IPS-11a (cell line): ENCODE results near the gene DENND1A.

Source experiments
- H3K4me3 ChIP-seq: one replicate; pipeline ENCODE4 v1.5.1; 2013; ENCODE audit warnings: low read depth, low read length, control low read depth

DENND1A gene

DNA sequence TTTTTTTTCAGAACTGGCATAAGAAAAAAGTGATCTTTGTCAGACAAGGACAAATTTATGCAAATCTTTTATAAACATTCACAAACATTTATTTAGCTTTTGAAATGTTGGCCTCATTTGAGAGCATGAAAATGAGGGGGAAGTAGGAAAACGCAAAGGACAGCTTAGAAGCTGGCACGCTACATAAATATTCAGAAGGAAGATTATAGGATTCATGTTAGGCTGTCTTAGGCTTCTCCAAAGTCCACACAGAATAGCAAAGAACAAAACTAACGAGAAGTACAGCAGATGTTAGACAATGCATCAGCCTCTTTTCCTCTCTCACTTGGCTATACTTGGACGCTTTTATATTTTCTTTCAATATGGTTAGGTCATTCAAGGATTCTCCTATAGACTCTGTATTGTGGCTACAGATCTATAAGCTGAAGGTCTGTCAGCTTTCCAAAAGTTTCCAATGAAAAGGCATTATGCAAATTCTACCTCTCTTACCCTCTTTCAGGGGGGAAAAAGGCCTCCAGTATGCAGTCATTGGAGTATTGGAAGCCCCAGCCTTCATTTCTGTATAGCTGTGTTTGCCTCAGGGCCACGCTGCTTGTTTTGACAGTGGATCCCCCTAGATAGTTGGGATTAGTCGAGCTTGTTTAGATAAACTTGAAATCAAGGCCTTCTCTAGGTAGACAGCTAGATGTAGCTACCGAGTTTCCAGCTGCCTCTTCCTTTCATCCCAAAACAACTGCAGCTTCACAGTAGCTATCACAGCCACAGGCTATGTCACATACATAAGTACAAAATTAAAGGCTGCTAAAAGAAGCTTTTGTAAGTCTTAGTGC is 153.0 kb downstream of the DENND1A start:
- H3K4me3 ChIP-seq, result no peak overlapping the region

DNA sequence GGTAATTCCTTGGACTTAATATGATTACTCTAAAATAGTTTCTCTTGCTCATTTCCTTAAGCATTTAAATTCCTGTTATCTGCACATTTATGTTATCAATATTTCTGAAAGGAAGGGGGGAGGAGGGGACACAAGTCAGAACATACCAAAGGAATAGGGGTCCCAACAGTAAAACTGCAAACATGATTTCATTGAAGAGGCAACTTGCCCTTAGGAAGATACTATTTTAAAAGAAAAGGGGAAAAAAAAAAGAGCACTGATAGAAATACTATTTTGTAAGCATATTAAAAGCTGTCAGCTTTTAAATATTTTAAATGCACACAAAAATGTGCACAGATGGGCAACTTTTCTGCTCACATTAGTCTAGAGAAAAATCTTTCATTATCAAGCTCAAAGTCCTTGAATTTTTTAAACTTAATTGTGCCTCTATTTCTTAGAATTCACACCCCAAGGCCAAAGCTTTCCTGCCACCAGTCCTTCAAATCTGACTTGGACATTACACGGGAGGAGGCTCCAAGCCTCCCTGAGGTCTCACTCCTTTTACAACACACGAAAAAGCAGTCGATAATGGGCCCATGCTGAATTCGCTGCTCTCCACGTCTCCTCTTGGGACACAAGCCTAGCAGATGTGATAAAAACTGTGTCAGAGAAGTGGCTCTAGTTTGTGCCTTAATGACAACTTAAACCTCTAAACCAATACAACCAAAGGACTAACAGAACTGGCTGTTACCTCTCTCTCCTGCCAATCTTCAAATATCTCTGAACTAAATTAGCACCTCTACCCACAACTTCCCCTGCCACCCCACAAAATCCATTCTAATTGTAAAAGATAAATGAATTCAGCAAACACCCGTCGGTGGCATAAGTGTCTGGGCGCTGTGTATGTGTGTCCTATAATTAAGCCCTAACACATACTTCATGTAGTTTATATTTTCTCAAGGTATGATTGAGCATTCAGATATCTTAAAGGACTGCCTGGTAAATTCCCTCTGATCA is 154.3 kb downstream of the DENND1A start:
- H3K4me3 ChIP-seq, result no peak overlapping the region

DNA sequence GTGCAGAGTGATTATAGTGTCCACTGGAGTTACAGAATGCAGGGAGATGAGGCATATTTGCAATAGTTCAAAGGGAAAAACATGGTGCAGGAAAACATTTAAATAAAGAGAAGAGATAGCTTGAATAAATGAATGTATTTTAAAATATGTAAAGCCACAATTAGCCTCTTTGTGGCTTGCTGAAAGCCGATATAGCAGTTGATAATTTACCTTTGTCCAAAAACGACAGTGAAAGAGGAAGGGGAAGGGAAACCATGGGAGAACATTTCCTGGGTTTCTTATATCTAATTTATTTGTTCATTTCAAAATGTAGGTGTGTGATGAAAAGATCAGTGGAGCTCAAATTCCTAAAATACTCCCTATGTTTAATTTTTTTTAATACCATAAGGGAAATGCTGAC is 156.1 kb downstream of the DENND1A start:
- no peak overlapping the region for H3K4me3 ChIP-seq

DNA sequence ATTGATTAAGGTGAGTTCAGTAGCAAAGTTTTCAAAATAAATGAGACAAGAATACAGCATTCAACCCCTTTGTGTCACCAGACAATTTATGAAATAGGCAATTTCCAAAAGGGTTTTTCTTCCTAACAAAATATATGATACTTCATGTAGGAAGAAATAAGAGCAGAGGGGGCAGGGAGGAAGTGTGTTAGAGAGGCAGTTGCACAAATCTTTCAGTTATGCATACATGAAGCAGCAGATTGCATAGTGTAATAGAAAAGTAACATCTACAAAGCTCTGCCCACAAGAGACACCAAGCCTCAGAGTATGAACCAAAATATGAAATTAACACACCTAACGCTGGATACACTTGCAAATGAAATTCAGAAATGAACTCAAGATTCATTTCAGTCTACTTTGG is 157.0 kb downstream of the DENND1A start:
- H3K4me3 ChIP-seq, result no peak overlapping the region

DNA sequence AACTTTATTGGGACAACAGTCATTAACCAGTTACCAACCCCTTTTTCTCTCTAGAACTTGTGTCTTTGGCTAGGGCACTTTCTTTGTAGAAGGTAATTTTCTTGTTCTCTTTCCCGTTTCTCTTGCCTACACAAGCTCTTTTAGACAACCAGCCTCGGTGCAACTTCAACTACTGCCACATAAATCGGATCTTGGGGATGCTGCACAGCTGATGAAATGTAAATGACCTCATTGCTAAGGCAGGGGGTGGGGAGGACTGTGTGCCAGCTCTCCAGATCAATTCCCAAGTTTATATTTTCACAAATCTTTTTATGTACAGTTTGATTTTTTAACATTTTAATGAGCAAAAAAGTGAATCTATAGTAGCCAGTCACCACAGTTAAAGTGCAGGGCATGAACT is 157.6 kb downstream of the DENND1A start:
- no peak overlapping the region for H3K4me3 ChIP-seq

DNA sequence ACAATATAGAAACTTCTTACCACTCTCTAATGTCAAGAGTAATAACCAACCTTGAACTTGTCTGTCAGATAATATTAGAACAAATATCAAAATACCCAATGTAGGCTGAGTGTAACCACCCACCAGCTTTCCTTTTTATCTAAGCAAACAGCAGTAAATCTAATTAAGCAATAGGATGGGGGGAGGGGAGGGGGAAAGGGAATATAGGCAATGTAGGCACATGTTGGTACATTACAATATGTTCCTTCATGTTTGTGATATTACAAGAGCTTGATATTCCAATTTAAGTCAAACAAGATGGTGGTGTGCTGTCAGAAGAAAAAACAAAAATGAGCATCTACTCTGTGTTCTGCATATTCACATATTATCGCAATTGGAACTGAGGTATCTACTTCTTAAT is 158.2 kb downstream of the DENND1A start:
- no peak overlapping the region for H3K4me3 ChIP-seq

DNA sequence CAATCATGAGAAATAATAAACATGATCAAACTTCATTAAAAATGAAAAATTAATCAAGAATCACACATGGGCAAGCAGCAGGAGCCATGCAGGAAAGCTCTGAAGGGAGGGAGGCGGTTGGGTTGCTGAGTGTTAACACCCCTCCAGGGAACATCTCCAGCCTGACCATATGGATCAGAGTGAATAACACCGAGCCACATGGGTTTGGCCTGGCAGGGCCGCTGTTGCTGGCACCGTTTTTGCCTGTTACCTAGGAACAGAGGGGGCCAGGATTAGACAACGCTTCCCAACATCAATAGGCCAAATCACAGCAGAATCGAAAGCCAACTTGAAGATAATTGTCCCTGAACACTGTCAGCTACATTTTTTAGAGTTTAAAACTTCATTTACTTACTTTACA is 160.2 kb downstream of the DENND1A start:
- no peak overlapping the region for H3K4me3 ChIP-seq

DNA sequence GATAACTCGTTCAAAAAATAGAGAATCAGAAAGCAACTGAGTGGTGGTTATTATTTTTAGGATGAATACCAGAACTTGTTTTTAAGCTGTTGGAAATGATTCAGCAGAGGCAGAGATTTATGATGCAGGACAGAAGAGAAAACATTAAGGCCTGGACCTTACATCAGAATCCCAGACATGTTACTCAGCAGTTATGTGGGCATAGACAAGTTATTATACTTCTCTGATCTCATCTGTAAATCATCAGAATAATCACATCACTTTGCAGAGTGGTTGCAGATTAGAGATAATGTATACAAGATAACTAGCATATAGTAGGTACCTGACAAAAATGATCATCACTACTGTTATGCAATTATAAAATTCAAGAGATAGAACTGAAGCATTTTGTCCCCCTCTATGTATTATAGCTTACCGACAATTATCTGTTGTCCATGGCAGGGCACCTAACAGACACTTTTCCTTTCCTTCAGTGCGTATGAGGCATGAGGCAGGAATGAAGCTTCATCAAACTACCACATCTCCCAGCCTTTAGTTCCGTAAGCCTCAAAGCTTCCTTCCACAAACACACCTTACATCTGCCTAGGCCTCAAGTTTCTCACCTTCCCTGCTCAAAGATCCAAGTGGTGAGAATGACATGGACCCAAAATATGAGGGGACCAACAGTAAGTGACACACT is 165.9 kb downstream of the DENND1A start:
- H3K4me3 ChIP-seq, result no peak overlapping the region

DNA sequence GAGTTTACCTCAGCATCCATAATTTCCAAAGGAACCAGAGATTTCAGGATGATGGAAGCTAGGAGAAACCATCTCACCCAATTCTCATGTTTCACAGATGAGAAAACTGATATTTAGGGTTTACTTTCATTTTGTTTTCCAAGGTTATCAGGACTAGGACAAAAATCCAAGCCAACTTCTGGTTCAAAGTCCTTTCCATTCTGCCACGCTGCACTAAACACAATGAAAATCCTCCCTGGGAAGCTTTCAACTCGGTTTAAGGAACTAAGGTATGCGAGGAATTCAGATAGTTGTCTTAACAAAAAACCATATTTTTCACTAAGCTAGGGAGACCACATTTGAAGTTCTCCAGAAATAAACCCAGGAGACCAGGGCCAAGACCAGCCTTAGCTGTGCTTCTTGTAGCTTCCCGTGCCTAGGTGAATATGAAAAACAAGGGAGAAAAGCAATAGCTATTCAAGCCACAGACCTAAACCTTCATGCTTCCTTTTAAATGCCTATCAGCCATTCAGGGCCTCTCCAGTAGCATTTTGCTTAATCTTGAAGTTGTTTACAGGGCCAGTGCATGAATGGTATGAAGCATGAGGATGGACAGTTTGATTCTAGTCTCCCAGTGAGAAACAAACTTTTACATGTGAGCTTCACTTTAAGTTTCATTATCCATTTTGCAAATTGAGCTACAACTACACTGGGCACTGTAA is 167.9 kb downstream of the DENND1A start:
- H3K4me3 ChIP-seq, result no peak overlapping the region

DNA sequence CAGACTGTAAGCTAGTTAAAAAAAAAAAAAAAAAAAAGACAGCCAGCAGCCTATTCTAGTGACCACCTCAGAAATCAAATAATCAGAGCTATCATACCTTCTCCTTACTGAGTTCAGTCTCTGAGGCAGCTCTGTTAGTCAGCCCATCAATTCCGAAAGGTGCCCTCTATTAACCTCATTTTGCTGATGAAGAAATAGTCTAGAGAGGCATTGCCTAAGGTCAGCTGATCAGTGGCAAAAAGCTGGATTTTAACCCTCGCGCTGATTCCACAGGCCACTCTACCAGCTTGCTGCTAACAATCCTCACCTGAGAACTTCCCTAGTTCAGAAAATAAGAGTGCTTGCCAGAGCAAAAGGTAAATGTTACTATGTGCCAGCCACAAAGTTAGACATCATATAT is 172.0 kb downstream of the DENND1A start:
- no peak overlapping the region for H3K4me3 ChIP-seq

DNA sequence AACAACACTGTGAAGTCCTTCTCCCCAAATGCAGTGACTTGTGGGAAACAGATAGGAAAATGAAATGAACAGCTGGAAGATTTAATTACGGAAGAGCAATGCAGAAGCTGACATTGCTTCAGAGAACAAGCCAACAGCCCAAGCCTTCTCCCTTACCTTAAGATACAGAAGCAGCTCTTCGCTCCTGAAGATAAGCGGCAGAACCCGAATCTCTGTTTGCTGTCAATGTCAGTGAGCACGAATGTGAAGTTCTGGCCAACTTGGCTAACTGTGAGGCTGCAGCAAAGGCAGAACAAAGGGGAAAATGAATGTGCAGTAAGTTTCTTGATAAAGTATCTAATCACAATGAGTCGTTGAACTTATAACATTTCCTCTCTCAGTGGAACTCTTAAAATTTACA is 172.4 kb downstream of the DENND1A start:
- no peak overlapping the region for H3K4me3 ChIP-seq

DNA sequence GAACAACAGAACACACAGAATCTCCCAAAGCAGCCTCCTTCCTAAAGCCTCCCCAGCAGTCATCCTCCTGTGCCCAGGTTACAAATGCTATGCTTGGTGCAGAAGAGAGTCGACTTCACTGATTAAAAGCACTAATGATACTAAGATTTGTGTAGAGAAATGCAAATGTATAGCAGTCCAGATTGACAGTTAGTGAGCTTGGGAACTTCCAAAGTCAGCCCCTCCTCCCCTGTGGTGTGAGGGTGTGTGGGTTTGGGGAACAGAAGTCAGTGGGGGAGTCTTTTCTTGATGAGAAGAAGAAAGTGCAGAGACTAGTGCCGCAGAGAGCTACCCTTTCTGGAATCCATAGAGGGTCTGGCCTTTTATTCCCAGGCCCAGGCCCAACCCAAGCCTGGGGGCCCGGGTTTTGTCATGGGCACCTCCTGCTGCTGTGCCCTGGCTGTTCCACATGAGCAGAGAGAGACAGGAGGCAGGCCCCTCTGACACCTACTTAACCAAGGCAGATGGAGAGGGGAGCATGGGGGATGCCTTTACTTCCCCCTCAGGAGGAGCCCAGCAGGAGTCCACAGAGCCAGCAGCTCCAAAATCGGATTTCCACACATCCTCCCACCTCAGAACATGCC is 173.3 kb downstream of the DENND1A start:
- no peak overlapping the region for H3K4me3 ChIP-seq

DNA sequence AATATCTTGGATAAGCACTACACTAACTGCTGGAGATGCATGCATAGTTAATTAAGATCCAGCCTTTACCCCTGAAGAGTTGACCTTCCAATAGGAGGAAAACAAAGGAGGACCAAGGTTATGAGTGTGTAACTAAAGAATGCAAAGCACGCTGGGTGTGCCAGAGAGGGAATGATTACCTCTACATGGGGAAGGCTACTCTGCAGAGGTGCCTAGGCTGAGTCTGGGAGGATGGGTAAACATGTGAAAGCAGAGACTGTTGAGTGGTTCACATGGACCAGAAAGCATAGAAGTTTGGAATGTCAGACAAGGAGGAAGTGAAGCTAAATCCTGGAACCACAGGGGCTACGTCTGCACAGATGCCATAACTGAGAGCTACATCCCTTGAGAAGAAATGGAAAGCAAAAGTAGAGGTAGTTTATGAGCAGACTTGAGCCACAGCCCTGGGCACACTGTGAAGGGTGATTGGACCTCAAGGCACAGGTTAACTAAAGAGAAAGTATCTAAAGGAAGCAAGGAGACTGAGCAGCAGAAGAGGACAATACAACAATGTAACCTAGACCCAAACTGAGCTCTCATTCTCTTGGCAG is 176.2 kb downstream of the DENND1A start:
- H3K4me3 ChIP-seq, result no peak overlapping the region

DNA sequence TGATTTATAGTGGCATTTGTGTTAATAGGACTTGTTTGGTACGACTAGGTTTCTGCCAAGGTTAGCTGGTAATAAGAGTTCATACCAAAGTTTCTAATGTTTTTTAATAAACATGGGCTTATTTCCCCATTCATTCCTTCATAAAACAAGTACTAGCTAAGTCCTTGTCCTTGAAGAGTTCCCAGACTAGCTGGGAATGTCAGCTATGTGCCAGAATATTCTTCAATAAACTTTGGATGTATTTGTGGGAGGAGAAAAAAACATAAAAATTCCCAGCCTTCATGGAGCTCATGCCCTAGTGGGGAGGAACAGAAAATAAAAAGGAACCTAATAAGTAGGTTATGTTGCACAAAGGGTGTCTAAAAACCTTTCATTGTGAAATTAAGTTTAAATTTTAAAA is 176.9 kb downstream of the DENND1A start:
- no peak overlapping the region for H3K4me3 ChIP-seq

DNA sequence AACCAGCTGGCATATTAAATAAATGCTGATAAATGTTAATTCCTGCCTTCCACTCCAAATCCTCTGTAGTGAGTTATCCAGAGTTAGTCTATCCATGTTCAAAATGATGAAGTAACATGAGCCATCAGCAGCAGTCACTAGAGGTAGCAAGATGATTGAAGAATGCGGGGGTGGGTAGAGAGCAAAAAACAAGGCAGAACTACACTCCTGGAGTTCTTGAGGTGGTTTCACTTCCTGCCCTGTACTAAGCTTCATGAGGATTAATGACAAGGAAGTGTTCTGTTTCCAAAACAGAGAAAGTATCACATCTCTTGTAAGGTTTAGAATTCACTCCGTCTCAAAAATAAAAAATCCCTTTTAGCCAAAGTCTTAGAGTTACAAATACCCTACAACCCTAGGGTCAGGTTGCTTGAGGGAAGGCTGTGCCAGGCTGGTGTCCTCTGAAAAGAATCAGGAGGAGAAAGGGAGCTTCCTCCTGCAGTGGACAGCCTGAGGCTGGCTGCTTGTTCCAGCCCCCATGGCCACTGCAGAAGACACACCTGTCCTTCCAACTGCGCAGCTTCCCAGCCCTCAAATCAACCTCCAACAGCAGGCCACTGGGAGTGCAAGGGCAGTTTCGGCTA is 180.2 kb downstream of the DENND1A start:
- H3K4me3 ChIP-seq, result no peak overlapping the region

DNA sequence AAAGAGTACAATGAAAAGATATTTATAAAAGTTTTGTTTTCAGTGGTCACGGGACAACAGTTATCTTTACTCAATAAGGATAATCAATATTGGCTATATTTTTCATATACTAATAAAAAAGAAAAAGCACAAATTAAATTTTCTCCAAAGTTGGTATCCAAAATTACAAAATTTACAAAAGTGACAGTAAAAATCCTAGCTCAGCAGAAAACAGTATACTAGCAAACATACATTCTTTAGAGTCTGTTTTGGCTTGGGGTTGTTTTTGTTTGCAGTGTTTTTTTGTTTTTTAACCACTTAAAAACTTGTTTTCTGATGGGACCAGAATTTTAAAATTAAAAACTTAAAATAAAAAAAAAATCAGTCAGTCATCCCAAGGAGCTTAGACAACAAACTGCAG is 183.2 kb downstream of the DENND1A start:
- H3K4me3 ChIP-seq, result no peak overlapping the region

DNA sequence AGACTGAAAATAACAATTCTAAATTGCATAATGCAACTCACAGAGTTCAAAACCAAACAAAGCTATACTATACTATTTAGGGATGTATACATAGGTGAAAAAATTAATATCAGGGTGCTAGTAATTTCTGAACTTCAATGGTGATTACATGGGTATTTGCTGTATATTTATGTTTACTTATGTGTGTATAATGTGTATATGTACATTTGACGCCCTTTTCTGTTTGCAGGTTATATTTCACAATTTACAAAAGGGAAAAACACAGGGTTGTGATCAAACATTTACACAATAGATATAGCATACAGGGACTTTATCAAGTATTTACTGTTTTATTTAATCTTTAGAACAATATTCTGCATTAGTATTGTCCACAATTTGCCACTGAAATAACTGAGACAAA is 184.0 kb downstream of the DENND1A start:
- H3K4me3 ChIP-seq, result no peak overlapping the region

DNA sequence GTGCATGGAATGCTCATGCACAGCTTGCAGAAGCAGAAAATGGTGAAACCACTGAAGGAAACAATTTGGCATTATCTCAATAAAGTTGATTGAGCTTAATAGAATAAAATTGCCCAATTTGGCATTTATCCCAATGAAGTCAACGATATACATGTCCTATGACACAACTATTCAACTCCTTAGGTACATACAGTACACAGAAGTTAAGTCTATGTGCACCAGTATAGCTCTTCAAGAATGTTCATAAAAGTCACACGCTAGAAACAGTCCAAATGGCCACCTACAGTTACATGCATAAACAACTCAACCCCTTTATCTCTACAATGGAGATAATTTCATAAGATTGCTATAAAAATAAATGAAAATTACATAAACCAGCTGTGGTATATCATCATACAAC is 184.5 kb downstream of the DENND1A start:
- no peak overlapping the region for H3K4me3 ChIP-seq

DNA sequence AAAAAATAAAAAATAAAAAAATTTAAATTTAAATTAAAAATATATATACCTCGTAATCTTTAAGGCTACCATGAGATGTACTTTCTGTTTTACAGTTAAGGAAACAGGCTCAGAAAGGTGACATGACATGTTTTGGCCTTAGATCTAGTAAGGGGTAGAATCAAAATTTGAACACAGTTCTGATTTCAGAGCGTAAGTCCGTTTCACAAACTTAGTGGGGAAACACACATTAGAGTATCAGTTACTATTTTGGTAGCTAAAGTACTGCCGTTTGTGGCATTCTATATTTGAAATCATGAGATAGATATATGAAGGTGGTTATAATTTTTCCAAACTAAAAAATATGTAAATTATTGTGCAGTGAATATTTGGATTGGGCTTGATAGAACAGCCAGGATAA is 186.2 kb downstream of the DENND1A start:
- H3K4me3 ChIP-seq, result no peak overlapping the region
